ENCODE results near the gene SEMA5A. TPM values are rescaled to one million over a fixed set of nuclear protein-coding genes. Genes with fewer than 3 reads are reported as not detected.

The SEMA5A gene
- total RNA-seq, 1 donor from 2014 or later, result 0.51 TPM

DNA sequence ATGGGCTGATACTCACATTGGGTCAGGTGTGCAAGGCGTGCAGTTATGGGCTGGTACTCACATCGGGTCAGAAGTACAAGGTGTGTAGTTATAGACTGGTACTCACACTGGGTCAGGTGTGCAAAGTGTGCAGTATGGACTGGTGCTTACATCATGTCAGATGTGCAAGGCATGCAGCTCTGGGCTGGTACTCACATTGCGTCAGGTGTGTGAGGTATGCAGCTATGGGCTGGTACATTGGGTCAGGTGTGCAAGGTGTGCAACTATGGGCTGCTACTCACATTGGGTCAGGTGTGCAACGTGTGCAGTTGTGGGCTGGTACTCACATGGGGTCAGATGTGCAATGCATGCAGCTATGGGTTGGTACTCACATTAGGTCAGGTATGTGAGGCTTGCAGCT lies 213.8 kb downstream of the SEMA5A start:
- TF ChIP-seq CTCF (IDR thresholded peaks at IDR 0.05; ENCODE audit: partially characterized antibody, unreplicated experiment), result no peak
- DNase-seq, result no peak
- H3K36me3 Mint-ChIP-seq (ENCODE audit: unreplicated experiment), result no peaks in the 10 kb centered on the region
- H3K27ac Mint-ChIP-seq (ENCODE audit: unreplicated experiment), result no peak overlapping the region
- no peaks in the 10 kb centered on the region for H3K27me3 Mint-ChIP-seq (ENCODE audit: unreplicated experiment)
- no peaks in the 10 kb centered on the region for H3K4me1 Mint-ChIP-seq (ENCODE audit: low read depth, unreplicated experiment)
- H3K9me3 Mint-ChIP-seq (ENCODE audit: unreplicated experiment), result peaks cover 6% of the 10 kb centered on the region
- H3K4me3 Mint-ChIP-seq (ENCODE audit: unreplicated experiment), result no peak overlapping the region

GRCh38 chr5:9331372-9331771 lies 214.5 kb downstream of the SEMA5A start:
- no peak overlapping the region for H3K27ac Mint-ChIP-seq (ENCODE audit: unreplicated experiment)
- H3K4me1 Mint-ChIP-seq (ENCODE audit: low read depth, unreplicated experiment), result no peaks in the 10 kb centered on the region
- peaks cover 6% of the 10 kb centered on the region for H3K9me3 Mint-ChIP-seq (ENCODE audit: unreplicated experiment)
- H3K36me3 Mint-ChIP-seq (ENCODE audit: unreplicated experiment), result no peaks in the 10 kb centered on the region
- H3K27me3 Mint-ChIP-seq (ENCODE audit: unreplicated experiment), result no peaks in the 10 kb centered on the region
- DNase-seq, result no peak
- TF ChIP-seq CTCF (IDR thresholded peaks at IDR 0.05; ENCODE audit: partially characterized antibody, unreplicated experiment), result no peak
- no peak overlapping the region for H3K4me3 Mint-ChIP-seq (ENCODE audit: unreplicated experiment)

GRCh38 chr5:9329125-9329524 lies 216.8 kb downstream of the SEMA5A start:
- Mint-ChIP-seq H3K4me1 (ENCODE audit: low read depth, unreplicated experiment) (no peaks in the 10 kb centered on the region), H3K4me3 (ENCODE audit: unreplicated experiment) (no peak overlapping the region), H3K9me3 (ENCODE audit: unreplicated experiment) (peaks cover 3% of the 10 kb centered on the region), H3K27ac (ENCODE audit: unreplicated experiment) (no peak overlapping the region), H3K36me3 (ENCODE audit: unreplicated experiment) (no peaks in the 10 kb centered on the region), H3K27me3 (ENCODE audit: unreplicated experiment) (no peaks in the 10 kb centered on the region)
- TF ChIP-seq CTCF (IDR thresholded peaks at IDR 0.05; ENCODE audit: partially characterized antibody, unreplicated experiment), result no peak
- DNase-seq, result no peak

DNA sequence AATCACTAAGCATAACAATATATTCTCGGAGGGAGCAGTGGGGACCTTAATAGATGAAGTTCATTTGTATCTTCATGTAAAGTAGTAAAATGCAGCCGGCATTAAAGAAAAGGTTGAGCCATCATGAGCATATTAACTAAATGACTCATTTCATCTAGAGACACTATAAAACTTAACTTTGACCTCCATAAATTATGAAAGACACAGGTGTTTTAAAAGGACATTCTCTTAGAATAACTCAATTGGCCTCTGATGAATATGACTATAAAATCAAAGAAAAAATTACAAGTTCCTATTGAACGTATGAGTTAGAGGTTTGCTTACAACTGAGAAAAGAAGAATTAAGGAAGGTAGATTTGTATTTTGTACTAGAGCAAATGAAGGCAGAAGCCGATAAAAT lies 220.3 kb downstream of the SEMA5A start:
- DNase-seq, result no peak
- Mint-ChIP-seq H3K36me3 (ENCODE audit: unreplicated experiment) (no peaks in the 10 kb centered on the region), H3K27ac (ENCODE audit: unreplicated experiment) (no peak overlapping the region), H3K27me3 (ENCODE audit: unreplicated experiment) (no peaks in the 10 kb centered on the region), H3K4me3 (ENCODE audit: unreplicated experiment) (no peak overlapping the region), H3K9me3 (ENCODE audit: unreplicated experiment) (peaks cover 3% of the 10 kb centered on the region), H3K4me1 (ENCODE audit: low read depth, unreplicated experiment) (no peaks in the 10 kb centered on the region)
- TF ChIP-seq CTCF (IDR thresholded peaks at IDR 0.05; ENCODE audit: partially characterized antibody, unreplicated experiment), result no peak

GRCh38 chr5:9324348-9325077 lies 221.4 kb downstream of the SEMA5A start:
- Mint-ChIP-seq H3K36me3 (ENCODE audit: unreplicated experiment) (no peaks in the 10 kb centered on the region), H3K4me1 (ENCODE audit: low read depth, unreplicated experiment) (no peaks in the 10 kb centered on the region), H3K27ac (ENCODE audit: unreplicated experiment) (no peak overlapping the region), H3K27me3 (ENCODE audit: unreplicated experiment) (no peaks in the 10 kb centered on the region), H3K4me3 (ENCODE audit: unreplicated experiment) (no peak overlapping the region), H3K9me3 (ENCODE audit: unreplicated experiment) (no peaks in the 10 kb centered on the region)
- no peak for DNase-seq
- TF ChIP-seq CTCF (IDR thresholded peaks at IDR 0.05; ENCODE audit: partially characterized antibody, unreplicated experiment), result no peak
